GM18507 (cell line): ENCODE results near the gene PTPRT.

Source experiments
- DNase-seq: peaks from one replicate; pipeline ENCODE4 v3.0.0; 2011; ENCODE audit warnings: low read depth; ENCODE audit not compliant: insufficient read length; ENCODE audit errors: extremely low spot score
- FAIRE-seq: peaks from 2 replicates; lab custom pipeline; 2011; peaks lifted over from hg19 to GRCh38; lab: Jason Lieb, UNC

PTPRT gene

GRCh38 chr20:43040427-43040826, 149.3 kb downstream of the PTPRT start:
- DNase-seq (no peak), FAIRE-seq (no peak)

DNA sequence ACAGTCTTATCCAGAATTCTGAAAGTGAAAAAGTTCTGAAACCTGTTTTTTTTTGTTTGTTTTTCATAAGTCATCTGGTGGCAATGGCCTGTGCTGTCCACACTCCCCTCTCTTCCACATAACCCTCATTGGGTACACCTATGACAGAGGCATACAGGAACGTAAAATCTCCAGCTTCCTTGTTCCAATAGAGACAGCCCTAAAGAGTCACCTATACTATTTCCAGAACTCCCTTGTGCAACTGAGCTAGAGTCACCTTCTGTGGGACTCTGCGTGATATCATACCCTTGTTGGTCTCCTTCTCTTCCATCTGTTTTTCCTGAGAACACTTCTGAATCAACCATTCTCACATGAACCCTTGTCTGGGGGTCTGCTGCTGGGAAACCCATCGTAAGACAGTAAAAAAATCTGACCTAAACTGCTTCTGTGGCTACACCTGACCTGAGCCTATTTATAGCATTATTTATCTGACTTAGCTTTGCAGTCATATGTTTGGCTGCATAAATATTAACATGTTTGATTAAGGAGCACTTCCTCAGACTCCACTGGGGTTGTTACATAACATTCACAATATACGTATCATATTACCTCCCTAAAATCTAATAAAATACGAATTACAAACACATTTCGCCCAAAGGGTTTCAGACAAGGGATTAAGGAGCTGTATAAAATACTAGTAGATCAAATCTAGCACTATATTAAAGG, 151.9 kb downstream of the PTPRT start:
- DNase-seq (no peak), FAIRE-seq (no peak)

- FAIRE-seq (no peak), DNase-seq (no peak)
Measured at GRCh38 chr20:43034981-43035724, 154.6 kb downstream of the PTPRT start.

DNA sequence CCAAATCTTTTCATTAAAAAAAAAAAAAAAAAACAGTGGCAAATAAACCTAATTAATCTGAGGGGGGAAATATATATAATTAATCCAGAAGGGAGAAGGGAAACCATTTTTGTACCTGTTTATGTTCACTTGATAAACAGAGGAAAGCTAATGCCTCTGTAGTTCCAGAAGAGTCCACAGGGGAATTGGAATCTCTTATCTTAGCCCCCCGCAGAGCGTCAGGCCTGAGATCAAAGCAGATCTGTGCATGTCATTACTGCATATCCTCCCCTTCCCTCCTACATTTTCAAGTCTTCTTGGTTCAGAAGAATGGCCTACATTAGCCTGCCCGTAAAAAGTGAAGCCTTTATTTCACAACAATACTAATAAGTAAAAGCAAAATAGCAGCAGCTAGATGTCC, 157.2 kb downstream of the PTPRT start:
- FAIRE-seq (no peak), DNase-seq (no peak)

DNA sequence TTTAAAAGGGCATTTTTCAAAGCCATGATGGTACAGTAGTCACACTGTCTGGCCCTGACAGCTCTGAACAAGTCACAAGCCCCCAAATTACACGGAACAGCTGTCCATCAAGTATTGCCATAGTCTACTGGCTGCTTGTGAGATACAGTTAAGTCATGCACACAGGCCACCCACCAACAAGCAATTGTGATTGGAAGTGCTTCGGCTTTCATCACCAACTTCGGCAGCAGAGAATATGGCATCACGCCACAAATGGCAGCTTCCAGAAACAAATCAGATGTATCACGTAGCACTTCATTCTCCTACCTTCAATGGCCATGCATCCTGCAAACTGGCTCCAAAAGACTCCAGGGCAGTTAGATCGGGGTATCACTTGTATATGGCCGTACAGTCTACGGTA, 160.5 kb downstream of the PTPRT start:
- DNase-seq = no peak
- no peak for FAIRE-seq

DNA sequence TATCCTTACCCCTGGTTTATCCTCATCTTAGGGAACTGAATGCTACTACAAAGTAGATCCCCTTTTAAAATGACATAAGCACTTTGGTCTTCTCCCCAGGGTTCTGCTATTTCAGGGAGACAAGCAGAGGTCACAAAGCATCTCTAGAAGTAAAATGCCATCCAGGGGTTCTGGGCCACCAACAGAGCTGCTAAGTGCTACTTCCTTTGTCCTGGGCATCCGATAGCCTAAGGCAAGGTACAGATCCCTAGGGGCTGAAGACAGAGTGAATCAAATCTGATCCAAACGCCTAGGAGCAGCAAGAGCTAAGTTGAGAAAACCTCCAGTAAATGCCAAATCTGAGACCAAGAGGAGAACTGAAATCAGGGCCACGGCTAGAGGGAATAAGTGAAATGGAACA, 161.2 kb downstream of the PTPRT start:
- DNase-seq (no peak), FAIRE-seq (no peak)

GRCh38 chr20:43023836-43024235, 165.9 kb downstream of the PTPRT start:
- DNase-seq (no peak), FAIRE-seq (no peak)

GRCh38 chr20:43022568-43022967, 167.1 kb downstream of the PTPRT start:
- no peak for FAIRE-seq
- no peak for DNase-seq

DNA sequence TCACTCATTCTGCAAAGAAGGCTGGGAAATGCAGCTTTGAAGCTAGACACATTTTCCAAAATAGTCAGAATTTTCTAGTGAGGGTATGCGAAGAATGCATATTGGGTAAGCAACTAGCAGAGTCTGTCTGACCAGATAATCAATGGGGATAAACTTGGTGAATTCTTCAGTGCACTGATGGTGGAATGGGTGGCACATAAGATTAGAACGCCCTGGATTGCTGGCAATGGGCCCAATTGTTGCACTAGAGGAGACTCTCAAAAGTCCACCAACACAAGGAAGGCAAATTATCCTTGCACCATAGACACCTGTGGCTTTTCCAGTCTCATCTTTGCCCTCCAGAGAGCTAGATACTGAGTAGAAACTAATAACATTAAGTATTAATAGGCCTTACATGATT, 167.6 kb downstream of the PTPRT start:
- FAIRE-seq (no peak), DNase-seq (no peak)

DNA sequence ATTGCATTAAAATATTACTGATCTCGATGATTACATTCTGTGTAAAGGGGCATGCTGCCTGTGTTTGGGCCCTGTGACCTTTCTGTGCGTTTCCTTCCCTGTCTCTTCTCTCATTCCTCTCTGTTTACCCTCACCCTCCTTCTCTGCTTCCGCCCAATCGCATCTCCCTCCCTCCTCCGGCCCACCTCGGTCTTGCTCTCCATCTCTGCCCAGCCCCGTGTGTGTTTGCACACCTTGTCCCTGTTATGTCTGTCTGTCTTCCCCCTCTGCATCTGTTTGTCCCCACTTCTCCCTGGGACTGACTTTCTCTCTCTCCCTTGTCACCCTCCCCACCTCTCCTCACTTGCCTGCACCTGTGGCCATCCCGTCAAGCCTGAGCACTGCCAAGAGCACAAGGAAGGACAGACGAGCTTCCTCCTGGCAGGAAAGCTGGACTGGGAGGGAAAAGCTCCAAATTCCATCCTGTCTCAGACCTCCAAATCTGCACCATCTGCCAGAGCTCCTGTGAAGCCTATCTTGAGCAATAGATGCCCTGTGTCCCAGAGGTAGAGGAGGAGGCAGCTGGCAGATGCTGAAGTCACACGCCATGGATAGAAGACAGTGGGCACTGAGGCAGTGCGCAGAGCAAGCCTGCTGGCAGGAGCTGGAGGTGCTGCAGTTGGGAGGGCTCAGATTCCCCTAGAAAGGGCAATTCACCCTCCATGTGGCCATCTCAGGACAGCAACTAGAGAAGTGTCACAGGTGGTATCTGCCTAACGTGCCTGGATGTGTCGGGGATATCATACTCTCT, 172.3 kb downstream of the PTPRT start:
- DNase-seq (no peak), FAIRE-seq (no peak)

GRCh38 chr20:43016257-43016656, 173.4 kb downstream of the PTPRT start:
- no peak for FAIRE-seq
- DNase-seq = no peak

DNA sequence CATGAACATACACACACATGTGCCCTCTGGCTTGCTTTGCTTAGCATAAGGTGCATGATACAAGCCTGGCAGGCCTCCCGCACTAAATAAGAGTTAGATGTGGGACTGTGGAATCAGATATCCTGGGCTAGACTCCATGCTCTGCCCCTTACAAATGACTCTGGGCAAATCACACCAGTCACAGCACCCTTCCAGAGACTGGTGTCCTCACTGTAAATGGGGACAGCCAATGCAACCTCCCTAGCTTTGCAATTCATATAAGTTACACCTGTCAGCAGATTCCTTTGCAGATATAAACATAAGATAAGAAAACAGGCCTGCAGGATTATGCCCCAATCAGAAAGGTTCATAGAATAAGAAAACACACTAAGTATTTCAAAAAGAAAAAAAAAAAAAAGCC, 174.1 kb downstream of the PTPRT start:
- FAIRE-seq = no peak
- no peak for DNase-seq

DNA sequence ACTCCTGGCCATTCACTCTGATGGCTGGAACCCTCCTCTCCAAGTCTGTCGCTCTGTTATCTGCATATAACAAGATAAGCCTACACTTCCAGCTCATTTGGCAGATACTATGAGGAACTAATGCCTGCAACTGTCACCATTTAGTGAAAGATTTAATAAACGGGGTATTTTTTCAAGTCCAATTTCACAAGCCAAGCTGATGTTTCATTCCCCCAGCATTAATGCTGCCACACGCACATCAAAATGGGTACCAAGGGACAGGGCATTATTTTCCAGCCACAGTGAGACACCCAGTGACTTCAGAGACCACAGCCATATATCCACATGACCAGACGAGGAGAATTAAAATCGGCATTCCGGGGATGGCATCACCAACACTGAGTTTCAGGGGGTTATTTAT, 175.5 kb downstream of the PTPRT start:
- FAIRE-seq (no peak), DNase-seq (no peak)

DNA sequence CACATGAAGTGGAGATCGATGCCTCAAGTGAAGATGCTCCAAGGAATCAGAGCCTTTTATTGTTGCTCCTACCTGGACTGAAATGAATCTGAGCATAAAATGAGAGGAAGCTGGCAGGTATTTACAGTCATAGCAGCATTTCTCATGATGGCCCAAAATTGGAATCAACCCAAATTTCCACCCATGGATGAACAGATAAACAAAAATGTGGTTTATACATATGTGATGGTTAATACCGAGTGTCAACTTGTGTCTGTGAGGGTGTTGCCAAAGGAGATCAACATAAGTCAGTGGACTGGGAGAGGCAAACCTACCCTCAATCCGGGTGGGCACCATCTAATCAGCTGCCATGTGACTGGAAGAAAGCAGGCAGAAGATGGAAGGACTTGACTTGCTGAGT, 178.2 kb downstream of the PTPRT start:
- FAIRE-seq (no peak), DNase-seq (no peak)

- FAIRE-seq = no peak
- no peak for DNase-seq
Measured at GRCh38 chr20:43009532-43009931, 180.2 kb downstream of the PTPRT start.

- no peak for FAIRE-seq
- DNase-seq = no peak
Measured at GRCh38 chr20:43007525-43007924, 182.2 kb downstream of the PTPRT start.

DNA sequence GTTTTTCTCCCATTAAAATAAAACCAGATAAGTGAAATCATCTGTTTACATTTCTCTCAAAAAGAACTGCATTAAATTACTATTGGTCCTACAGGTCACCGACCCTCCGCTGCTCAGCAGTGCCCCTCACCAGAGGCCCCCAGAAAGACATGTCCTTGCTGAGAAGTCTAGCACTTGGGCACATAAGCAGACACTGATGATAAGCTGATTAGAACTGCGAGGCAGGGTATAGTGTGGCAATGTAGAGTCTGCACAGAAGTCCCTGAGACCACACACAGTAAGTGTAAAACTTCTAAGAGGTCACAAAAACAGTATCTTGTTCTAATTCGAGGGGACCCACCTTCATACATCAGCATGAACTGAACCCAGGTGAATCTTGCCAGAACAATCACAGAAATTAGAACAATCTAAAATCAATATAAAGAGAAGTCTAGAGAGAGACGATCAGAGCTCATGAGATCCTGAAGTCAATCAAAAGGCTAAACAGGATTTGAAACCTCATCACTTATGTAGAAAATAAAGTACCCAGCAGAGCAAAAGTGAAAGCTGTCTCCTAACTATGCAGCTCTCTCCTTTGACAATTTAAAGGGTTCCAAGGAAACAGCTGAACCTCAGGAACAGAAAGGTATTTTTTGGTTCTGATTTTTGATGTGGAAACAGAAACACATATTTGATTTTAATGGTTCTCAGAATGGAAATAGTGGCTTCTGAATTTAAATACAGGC, 182.9 kb downstream of the PTPRT start:
- no peak for FAIRE-seq
- no peak for DNase-seq

DNA sequence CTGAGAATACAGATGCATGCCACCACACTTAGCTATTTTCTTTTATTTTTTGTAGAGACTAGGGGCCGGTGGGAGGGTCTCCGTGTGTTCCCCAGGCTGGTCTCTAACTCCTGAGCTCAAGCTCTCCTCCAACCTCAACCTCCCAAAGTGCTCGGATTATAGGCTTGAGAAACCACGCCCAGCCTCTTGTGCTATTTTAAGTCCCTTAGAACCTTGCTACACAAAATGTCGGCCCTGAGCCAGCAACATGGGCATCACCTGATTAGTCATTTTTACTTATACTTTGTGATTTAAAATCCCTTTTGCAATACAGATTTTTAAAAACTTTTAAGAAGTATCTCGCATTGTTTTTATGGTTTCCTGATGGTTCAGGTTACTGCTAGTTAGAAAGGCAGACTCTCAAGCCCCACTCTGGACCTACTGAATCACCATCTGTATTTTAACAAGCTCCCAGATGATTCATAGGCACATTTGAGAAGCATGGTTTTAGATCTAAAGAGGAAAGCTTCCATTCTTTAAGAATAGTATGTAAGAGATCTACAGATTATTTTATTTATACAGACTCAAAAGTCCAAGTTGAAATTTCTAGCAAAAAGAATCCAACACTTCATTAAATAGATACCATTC, 186.3 kb downstream of the PTPRT start:
- no peak for FAIRE-seq
- no peak for DNase-seq

DNA sequence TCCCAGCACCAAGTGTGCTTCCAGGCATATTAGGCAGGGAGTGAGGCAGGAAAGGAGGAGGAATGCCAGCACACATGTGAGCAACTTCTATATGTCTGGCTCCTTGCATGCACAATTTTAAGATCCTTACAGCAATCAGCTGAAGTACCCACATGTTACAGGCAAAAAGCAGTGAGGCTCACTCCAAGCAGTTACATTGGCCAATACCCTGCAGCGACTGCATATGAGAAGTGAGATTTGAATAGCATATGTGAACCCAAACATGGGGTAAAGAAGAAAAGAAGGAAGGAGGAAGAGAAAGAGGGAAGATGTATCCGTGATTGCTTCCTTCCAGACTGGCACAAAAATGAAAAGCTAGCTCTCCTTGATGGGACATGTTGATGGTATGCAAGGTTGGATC, 193.6 kb downstream of the PTPRT start:
- DNase-seq (no peak), FAIRE-seq (no peak)

- FAIRE-seq (no peak), DNase-seq (no peak)
Measured at GRCh38 chr20:42988319-42988718, 201.4 kb downstream of the PTPRT start.
